Smooth muscle cell (in vitro differentiated cells): ENCODE measurements around the gene OXER1. TPM values are rescaled to one million over a fixed set of nuclear protein-coding genes. Genes with fewer than 3 reads are reported as not detected.

Source experiments
- DNase-seq: peaks from one replicate; lab custom pipeline; 2025; ENCODE audit not compliant: unreplicated experiment; lab: John Stamatoyannopoulos, UW
- H2AFZ ChIP-seq: fragments of 200-600 bp; sonication (generic); 2 replicates; pipeline ENCODE4 v1.6.0; 2016; ENCODE audit warnings: antibody characterized with exemption, low read depth, mild to moderate bottlenecking
- H3F3A ChIP-seq: fragments of 200-600 bp; sonication (generic); 2 replicates; pipeline ENCODE4 v1.6.0; 2017; ENCODE audit warnings: antibody characterized with exemption, low read depth
- H3K27ac ChIP-seq: fragments of 200-600 bp; sonication (generic); 2 replicates; pipeline ENCODE4 v1.5.1; 2016; ENCODE audit warnings: low read depth, mild to moderate bottlenecking
- H3K27me3 ChIP-seq: fragments of 200-600 bp; sonication (generic); 2 replicates; pipeline ENCODE4 v1.6.1; 2016; ENCODE audit warnings: low read depth, mild to moderate bottlenecking
- H3K36me3 ChIP-seq: fragments of 200-600 bp; sonication (generic); 2 replicates; pipeline ENCODE4 v1.5.1; 2016; ENCODE audit warnings: low read depth
- H3K4me1 ChIP-seq: fragments of 200-600 bp; sonication (generic); 2 replicates; pipeline ENCODE4 v1.5.1; 2016; ENCODE audit warnings: low read depth
- H3K4me2 ChIP-seq: fragments of 200-600 bp; sonication (generic); 2 replicates; pipeline ENCODE4 v1.6.0; 2016; ENCODE audit warnings: mild to moderate bottlenecking
- H3K4me3 ChIP-seq: fragments of 200-600 bp; sonication (generic); 2 replicates; pipeline ENCODE4 v1.5.1; 2016; ENCODE audit warnings: mild to moderate bottlenecking
- H3K79me2 ChIP-seq: fragments of 200-600 bp; sonication (generic); 2 replicates; pipeline ENCODE4 v1.6.0; 2016; ENCODE audit warnings: low read depth, mild to moderate bottlenecking
- H3K9ac ChIP-seq: fragments of 200-600 bp; sonication (generic); 2 replicates; pipeline ENCODE4 v1.6.0; 2016; ENCODE audit warnings: low read depth
- H3K9me3 ChIP-seq: fragments of 200-600 bp; sonication (generic); replicated peaks from 2 replicates; pipeline ENCODE4 v1.5.1; 2016; ENCODE audit warnings: low read depth
- H4K20me1 ChIP-seq: fragments of 200-600 bp; sonication (generic); 2 replicates; pipeline ENCODE4 v1.6.0; 2016; ENCODE audit warnings: low read depth
- CTCF ChIP-seq: fragments of 200-600 bp; sonication (generic); IDR thresholded peaks from 2 replicates; pipeline ENCODE4 v1.5.1; 2017; ENCODE audit warnings: borderline replicate concordance, mild to moderate bottlenecking, antibody characterized with exemption; ENCODE audit not compliant: insufficient read depth, poor library complexity, severe bottlenecking
- WGBS: methylation state at CpG from one replicate; pipeline ENCODE4 v1.1.7; 2016; ENCODE audit warnings: low lambda C conversion rate; 5-methylcytosine and 5-hydroxymethylcytosine counted together
- polyA plus RNA-seq: library from polyadenylated mRNA; unstranded; fragments of >200 nt; fragmentation: Nextera tagmentation; extraction: Ambion mirVana; gene quantifications from 2 replicates; pipeline ENCODE4 v1.2.1, GENCODE V29; 2016
- total RNA-seq: library from RNA; depleted of rRNA; stranded (reverse); fragments of >200 nt; gene quantifications from 2 replicates; pipeline ENCODE4 v1.2.3, GENCODE V29; 2014

The OXER1 gene
- total and polyA plus RNA-seq, 2 experiments from 2014 or later = 2.2 TPM; not detected in 1

- Histone ChIP-seq H2AFZ (no peak overlapping the region), H3K4me1 (peaks cover 4% of the 10 kb centered on the region), H3K27ac (no peak overlapping the region), H3K9ac (no peak overlapping the region), H3K4me3 (no peak overlapping the region), H3K9me3 (no peaks in the 10 kb centered on the region), H4K20me1 (no peaks in the 10 kb centered on the region), H3K36me3 (no peaks in the 10 kb centered on the region), H3K27me3 (no peaks in the 10 kb centered on the region), H3F3A (no peaks in the 10 kb centered on the region), H3K4me2 (no peak overlapping the region), H3K79me2 (no peaks in the 10 kb centered on the region)
- 71% methylated on average over 11 of the region's 11 CpGs for WGBS
- TF ChIP-seq CTCF = no peak
- DNase-seq = no peak
These were observed 9.7 kb downstream of the OXER1 start for GRCh38 chr2:42754021-42754775.

DNA sequence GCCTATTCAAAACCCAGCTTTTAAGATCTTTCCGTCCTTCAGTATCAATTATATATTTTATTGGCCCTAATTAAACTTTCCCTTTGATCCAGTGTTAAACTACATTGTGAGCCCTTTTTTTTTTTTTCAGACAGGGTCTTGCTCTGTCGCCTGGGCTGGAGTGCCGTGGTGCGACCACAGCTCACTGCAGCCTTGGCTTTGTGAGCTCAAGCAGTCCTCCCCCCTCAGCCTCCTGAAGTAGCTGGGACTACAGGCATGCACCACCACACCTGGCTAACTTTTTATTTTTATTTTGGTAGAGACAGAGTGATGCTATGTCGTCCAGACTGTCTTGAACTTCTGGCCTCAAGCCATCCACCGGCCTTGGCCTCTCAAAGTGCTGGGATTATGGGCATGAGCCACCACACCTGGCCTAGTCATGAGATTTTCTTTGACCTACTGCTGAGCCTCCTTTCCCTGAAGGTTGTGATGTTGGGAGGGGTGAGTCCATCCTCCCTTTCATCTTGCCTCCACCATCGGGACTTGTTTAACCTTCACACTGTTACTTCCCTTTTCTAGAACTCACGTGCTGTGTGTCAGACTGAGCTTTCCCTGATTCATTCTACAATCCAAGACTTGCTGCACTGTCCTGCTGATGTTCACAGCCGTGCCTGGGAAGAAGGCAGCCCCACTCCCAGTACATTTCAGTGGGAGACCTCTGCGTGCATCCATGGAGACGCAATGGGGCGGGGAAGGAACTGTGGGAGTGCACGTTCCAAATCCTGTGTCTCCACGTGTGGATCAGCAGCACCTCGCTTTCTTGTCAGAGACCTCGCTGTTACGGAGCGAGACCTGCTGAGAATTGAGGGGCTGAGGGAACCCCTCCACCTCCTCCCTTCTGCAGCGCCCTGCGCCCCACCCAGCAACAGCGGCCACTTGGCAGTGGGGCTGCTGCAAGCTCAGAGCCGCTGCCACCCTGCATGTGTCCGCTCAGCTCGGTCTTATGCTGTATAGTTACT is 10.8 kb downstream of the OXER1 start:
- Histone ChIP-seq H2AFZ (no peak overlapping the region), H3K9me3 (no peaks in the 10 kb centered on the region), H3K27ac (no peak overlapping the region), H3K27me3 (no peaks in the 10 kb centered on the region), H3K4me3 (no peak overlapping the region), H3F3A (no peaks in the 10 kb centered on the region), H3K79me2 (no peaks in the 10 kb centered on the region), H3K4me2 (no peak overlapping the region), H3K9ac (no peak overlapping the region), H4K20me1 (no peaks in the 10 kb centered on the region), H3K4me1 (peaks cover 4% of the 10 kb centered on the region), H3K36me3 (no peaks in the 10 kb centered on the region)
- TF ChIP-seq CTCF = no peak
- no peak for DNase-seq
- WGBS = 94% methylated on average over 24 of the region's 24 CpGs

DNA sequence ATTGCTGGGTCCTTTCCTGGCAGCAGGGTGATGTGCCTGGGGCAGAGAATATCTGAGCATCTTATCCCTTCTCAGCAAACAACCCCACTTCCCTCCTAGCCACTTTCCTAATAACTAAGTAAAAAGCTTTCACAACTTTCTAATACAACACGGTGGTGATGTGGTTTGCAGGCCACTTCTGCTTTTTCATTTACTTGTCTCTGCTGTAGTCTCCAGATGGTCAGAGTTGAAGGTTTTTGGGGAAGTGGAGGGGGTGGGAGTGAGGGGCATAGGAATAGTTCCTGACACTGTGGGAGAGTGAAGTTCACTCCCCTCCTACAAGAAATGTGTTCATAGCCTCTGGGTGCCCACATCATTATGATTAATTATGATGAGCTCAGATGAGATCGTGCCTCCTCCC is 11.6 kb downstream of the OXER1 start:
- no peaks in the 10 kb centered on the region for H3K36me3 ChIP-seq
- no peak overlapping the region for H3K4me2 ChIP-seq
- no peak for DNase-seq
- no peaks in the 10 kb centered on the region for H3K9me3 ChIP-seq
- 88% methylated on average over 2 of the region's 2 CpGs for WGBS
- no peaks in the 10 kb centered on the region for H3K79me2 ChIP-seq
- no peaks in the 10 kb centered on the region for H3F3A ChIP-seq
- H3K9ac ChIP-seq = no peak overlapping the region
- H3K27ac ChIP-seq = no peak overlapping the region
- H3K4me1 ChIP-seq = peaks cover 4% of the 10 kb centered on the region
- H3K4me3 ChIP-seq = no peak overlapping the region
- no peak for TF ChIP-seq CTCF
- H4K20me1 ChIP-seq = no peaks in the 10 kb centered on the region
- no peak overlapping the region for H2AFZ ChIP-seq
- no peaks in the 10 kb centered on the region for H3K27me3 ChIP-seq
